Stimulated activated CD8-positive, alpha-beta memory T cell treated with anti-CD3 and anti-CD28 coated beads, Interleukin-7, amount 100 ng/mL, for 4 hours (primary cell): Measurements from ENCODE around the gene ZBTB18.

ENCODE experiments used
- DNase-seq, 2 donors: peaks; one replicate each; pipeline ENCODE4 v3.0.0-alpha.2; 2020; ENCODE audit warnings: low read depth in 2 of 2

ZBTB18 gene

DNA sequence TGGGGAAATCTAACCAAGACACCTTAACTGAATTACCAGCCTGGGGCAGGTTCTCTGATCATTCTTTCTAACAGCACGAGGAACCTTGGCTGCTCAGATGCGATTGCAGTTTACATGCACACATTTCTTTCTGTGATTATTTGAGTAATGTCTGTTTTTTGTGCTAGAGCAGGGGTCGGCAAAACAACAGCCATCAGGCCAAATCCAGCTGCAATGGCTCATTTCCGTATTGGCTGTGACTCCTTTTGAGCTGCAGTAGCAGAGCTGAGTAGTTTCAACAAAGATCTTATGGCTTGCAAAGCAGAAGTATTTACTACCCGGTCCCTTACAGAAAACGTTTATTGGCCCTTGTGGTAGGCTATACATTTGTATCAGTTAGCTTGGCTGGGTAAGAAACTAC lies 37.1 kb downstream of the ZBTB18 start:
- DNase-seq = no peak

DNA sequence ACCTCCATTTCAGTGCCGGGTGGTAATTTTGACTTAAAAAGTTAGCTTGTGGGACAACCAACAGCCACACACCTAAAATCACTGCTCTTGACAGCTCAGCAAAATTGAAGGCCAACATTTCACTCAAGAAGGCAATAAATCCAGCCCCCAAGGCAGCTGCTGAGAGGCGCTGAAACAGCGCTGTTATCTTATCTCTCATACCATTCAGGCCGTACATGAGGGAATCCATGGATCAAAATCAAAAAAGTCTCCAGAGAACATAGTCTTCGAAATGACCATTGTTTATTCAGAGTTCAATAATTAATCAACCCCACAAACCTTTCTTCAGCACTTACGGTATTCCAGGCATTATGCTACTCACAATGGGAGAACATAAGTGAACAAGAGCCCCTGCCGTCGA lies 38.5 kb downstream of the ZBTB18 start:
- no peak for DNase-seq

DNA sequence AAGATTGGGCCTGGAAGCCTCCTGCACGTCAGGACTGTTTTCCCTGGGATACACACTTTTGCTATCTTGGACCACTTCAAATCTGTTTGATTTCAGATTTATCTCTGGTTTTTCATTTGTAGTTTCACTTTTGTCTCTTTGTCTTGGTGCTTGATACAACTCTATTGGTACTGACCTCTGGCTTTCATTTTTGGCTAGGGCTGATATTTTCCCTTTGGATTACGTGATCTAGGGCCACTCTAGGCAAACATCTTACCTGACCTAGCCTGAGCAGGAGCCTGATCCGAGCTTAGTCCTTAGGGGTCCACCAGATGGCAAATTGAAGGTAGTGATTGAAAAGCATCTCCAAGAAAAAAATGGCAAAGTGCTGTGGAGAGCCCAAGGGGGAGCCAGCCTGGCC lies 39.6 kb downstream of the ZBTB18 start:
- no peak for DNase-seq

GRCh38 chr1:244092293-244092963 lies 41.3 kb downstream of the ZBTB18 start:
- no peak for DNase-seq

DNA sequence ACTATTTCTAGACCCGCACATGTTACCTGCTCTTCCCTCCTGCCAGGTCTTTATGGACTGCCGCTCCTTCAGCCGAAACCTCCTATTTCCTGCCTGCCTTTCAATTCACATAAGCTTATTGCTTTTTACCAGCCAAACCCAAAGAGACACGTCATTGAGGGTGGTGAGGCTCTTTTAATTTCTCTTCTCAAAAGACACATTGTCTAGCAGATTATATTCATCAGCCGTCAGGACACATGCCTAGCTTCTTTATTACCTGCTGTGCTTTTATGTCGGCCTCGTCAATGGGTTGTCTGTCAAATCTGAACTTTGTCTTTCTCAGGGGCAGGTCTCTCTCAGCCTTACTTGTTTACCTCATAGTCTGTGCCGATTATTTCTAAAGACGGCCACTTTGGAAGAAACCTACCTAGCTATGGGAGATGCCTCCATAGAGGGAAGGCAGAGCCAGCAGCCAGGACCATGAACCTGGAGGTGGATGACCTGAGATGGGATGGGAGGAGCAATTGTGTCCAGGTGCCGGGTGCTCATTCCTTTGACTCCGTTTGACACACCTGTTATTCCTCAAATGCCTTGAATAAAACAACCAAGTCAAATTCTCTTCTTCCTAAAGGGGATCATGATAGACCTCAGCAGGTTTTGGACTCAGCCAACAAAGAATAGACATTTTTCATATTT lies 42.0 kb downstream of the ZBTB18 start:
- no peak for DNase-seq

GRCh38 chr1:244094880-244095528 lies 43.9 kb downstream of the ZBTB18 start:
- no peak for DNase-seq

DNA sequence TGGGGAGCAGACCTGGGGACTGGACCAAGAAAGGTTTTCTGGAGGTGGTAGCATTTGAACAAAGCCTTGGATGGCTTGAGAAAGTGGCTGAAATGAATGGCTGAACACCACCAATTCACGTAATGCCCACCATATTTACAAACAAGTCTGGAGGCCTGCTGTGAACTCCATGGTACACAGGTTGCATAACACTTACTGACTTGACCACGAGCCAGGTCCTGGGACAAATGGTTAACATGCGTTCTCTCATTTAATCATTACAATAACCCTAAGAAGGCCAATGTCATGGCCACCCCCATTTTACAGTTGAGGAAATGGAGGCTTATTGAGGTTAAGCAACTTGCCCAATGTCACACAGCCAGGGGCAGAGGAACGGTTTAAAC lies 44.4 kb downstream of the ZBTB18 start:
- no peak for DNase-seq

DNA sequence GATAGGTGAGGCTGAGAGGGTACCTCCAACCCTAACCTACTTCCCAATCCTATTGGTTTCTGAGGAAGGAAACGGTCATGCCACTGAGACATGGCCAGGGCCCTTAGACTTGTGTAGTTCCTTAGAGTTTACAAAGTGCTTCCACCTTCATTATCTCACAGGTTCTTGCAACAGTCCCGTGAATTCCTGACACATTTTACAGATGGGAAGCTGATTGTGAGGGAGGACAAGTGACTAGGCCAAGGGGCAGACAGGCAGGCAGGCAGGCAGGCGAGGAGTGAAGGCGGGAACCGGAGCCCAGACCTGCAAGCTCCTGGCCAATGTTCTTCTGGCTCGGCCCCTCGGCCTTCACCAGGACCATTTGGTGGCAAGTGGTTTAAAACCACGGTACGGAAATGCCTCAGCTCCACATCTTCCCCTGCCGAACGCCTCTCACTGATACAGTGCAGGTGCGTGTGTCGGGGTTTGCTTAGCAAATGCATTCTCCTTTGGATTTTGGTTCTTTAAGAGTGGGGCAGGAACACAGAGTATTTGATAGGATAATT lies 45.1 kb downstream of the ZBTB18 start:
- DNase-seq = no peak

GRCh38 chr1:244096691-244097090 lies 45.6 kb downstream of the ZBTB18 start:
- DNase-seq = no peak

DNA sequence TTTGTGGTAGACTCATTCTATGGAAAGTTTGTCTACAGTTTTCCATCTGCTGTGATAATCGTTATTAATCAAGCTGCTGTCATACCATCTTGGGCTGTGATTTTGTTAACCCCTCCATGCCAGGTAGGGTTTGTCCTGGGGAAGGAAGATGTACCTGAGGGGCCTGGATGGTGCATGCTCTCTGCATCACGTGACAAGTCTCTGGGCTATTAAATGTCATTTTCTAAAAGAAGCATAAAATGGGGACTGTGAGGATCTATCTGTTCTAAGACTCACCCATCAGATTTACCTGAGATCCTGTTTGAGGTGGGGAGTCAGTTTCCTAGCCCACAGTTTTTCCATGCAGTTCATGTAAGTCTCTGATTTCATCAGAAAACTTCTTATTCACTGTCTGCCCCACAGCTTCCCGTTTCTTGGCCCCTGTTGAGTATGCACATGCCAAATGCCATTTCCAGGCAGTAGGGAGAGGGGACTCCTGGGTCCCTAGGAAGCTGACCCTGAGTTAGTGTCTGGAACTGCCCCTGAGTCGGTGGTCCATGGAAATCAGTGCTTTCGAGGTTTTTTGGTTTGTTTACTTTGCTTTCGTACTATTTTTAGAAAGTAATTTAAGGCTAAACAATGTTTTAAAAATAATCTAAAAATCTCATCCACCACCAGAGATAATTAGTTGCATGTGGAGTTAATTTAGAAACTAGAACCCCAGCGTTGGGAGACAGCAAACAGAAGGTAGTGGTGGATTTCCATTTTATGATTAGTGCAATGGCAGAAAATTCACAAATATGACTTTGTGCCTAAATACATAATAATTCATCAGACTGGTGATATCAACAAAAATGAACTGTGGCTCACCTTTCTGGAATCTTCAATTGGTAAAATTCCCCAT lies 46.7 kb downstream of the ZBTB18 start:
- no peak for DNase-seq

DNA sequence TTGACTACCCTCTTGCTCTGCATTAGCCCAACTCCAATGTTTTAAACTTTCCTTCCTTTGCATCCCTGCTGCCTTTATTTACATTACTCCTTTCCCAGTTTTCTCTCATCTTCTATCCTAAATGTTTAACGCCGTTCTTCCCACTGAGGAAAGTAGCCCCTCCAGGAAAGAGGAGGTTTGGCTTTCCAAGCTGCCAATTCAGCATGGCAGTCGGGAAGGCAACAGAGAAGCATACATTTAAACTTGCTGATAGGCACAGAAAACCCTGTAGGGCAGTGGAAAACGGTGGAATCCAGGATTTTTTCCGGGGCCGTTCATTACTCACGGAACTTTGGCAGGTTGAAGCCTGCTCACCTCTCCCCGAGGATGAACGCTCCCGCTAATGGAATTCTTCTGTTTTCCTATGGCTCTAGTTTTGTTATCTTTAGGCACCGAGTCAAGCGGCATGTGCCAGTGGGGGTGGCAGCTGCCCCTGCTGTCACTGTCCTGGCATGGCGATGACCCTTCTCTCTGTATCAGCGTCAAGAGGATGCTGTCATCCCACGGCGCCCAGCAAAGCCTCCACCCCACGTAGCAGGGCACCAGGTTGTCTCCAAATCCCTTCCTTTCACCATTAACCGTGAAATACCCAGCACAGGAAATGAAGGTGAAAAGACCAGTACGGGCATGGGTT lies 48.3 kb downstream of the ZBTB18 start:
- no peak for DNase-seq

- no peak for DNase-seq
These were observed 49.2 kb downstream of the ZBTB18 start for GRCh38 chr1:244100276-244100675.

GRCh38 chr1:244100704-244101453 lies 49.8 kb downstream of the ZBTB18 start:
- no peak for DNase-seq

DNA sequence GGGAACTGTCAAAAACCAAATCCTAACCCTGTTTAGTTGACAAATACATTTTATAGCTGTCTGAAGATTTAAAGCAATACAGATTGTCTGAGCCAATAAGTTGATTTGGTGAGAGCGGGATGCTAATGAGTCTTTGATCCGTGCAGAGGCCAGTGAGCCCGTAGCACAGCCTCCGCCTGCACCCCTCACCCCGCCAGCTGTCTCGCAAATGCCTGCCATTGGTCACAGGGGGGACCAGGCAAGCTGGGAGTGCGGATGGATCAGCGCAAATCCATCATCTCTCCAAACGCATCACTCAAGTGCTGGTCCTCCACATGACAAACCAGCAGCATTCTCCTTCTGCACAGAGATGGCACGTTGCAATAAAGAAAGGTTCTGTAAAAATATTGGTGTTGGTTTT lies 51.0 kb downstream of the ZBTB18 start:
- no peak for DNase-seq

DNA sequence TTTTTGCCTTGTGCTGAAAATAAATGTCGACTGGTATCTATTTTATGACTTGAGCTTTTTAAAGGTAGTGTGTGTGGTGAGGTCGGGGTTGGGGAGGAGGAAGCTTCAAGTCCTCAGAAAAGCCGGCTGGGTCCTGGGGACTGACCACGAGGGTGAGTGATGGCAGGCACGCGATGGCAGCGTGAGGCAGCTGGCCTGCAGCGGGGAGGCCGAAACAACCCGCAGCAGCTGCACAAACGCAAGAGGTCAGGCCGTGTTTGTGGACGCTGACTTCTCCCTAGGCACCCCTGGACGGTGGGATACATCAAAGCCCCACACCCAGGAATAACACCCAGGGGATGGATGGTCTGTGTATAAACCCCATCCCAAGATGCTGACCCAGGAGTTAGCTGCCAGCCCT lies 51.4 kb downstream of the ZBTB18 start:
- DNase-seq = no peak

GRCh38 chr1:244104309-244105060 lies 53.4 kb downstream of the ZBTB18 start:
- DNase-seq = no peak

DNA sequence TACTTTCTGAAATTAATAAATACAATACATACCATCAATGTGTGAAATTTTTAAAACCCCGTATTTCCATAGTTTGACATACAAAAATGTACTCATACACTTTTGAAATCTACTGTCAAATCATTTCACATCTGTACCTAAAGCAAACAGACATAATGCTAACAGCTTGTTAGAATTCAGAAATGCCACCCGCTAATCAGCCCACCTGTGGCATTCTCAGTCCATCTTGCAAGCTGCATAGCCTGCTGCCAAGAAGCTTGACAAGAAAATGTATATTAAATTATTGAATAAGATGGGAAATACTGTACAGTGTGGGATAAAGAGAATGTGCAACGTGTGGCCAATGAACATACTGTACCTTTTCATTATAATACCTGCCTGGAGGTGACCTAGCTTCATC lies 55.1 kb downstream of the ZBTB18 start:
- no peak for DNase-seq
